ENCODE results near the gene PDXK.

The PDXK gene

DNA sequence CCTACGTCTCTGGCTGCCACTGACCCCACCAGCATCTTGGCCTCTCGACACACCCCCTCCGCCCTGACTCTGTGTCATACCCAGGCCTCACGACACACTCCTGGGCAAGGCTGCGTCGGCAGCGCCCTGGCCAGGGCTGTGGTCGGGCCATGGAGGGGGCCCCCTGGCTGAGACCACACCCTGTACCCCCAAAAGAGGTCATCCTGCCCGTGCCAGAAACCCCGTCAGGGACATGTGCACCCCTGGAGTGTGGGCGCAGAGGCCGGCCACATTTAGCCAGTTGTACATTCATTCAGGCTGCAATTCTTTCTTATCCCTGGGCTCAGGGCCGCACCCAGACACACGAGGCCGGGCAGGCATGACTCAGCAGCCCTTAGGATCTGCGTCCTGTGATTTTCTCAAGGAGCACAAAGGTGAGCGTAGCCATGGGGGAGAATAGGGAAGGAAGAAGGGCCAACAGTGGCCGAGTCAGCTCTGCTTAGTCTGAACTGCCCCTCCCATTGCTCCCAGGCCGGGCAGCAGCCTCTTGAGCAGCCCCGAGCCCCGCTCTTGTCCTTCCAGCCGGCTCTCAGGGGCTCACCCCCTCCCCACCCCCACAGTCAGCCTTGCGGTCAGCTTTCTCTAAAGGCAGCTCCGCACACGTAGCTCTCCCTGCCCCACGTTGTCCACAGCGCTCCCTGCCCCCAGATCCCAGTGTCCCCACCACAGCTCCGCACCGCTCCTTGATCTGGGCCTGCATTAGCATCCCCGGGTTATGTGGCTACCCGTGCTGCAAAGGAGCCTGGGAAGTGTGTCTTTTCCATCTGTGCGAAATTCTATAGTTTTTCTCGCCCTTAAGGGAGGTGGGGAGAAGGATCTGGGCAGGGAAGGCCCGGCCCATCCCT lies 49.3 kb downstream of the PDXK start:
- TF ChIP-seq, protein P1, sequence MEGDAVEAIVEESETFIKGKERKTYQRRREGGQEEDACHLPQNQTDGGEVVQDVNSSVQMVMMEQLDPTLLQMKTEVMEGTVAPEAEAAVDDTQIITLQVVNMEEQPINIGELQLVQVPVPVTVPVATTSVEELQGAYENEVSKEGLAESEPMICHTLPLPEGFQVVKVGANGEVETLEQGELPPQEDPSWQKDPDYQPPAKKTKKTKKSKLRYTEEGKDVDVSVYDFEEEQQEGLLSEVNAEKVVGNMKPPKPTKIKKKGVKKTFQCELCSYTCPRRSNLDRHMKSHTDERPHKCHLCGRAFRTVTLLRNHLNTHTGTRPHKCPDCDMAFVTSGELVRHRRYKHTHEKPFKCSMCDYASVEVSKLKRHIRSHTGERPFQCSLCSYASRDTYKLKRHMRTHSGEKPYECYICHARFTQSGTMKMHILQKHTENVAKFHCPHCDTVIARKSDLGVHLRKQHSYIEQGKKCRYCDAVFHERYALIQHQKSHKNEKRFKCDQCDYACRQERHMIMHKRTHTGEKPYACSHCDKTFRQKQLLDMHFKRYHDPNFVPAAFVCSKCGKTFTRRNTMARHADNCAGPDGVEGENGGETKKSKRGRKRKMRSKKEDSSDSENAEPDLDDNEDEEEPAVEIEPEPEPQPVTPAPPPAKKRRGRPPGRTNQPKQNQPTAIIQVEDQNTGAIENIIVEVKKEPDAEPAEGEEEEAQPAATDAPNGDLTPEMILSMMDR (IDR thresholded peaks at IDR 0.05) = no peak
- H3K27me3 ChIP-seq = peaks cover 18% of the 10 kb centered on the region
- no peaks in the 10 kb centered on the region for H3K9me3 ChIP-seq
- no peak overlapping the region for H3K27ac ChIP-seq
- H3K4me1 ChIP-seq (ENCODE audit: control insufficient read depth in 1 of 2, insufficient read depth in 1 of 2, low read depth in 1 of 2, low read length in 1 of 2) = peaks cover 7% of the 10 kb centered on the region in 2 experiments
- peaks cover 31% of the 10 kb centered on the region for H3K36me3 ChIP-seq
- no peak overlapping the region for H3K4me3 ChIP-seq (ENCODE audit: low read depth in 1 of 2, low read length in 1 of 2)

DNA sequence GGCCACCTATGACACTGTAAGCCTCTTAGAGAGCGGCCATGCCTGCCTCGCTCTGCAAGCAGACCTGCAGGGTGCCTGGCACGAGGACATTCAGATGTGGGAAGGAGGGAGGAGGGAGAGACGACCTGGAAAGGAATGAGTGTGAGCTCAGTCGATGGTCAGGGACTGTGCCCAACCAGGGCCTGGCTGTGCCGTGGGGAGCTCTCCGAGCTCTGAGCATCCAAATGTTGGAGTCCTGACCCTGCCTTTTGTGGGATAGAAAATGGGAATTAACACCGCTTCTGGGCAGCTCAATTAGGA lies 49.9 kb downstream of the PDXK start:
- Histone ChIP-seq H3K27ac (no peak overlapping the region), H3K4me1 (ENCODE audit: control insufficient read depth in 1 of 2, insufficient read depth in 1 of 2, low read depth in 1 of 2, low read length in 1 of 2) (peaks cover 7% of the 10 kb centered on the region in 2 experiments), H3K9me3 (no peaks in the 10 kb centered on the region), H3K27me3 (peaks cover 18% of the 10 kb centered on the region), H3K4me3 (ENCODE audit: low read depth in 1 of 2, low read length in 1 of 2) (no peak overlapping the region), H3K36me3 (peaks cover 31% of the 10 kb centered on the region)
- TF ChIP-seq, protein P1 (IDR thresholded peaks at IDR 0.05) = no peak

DNA sequence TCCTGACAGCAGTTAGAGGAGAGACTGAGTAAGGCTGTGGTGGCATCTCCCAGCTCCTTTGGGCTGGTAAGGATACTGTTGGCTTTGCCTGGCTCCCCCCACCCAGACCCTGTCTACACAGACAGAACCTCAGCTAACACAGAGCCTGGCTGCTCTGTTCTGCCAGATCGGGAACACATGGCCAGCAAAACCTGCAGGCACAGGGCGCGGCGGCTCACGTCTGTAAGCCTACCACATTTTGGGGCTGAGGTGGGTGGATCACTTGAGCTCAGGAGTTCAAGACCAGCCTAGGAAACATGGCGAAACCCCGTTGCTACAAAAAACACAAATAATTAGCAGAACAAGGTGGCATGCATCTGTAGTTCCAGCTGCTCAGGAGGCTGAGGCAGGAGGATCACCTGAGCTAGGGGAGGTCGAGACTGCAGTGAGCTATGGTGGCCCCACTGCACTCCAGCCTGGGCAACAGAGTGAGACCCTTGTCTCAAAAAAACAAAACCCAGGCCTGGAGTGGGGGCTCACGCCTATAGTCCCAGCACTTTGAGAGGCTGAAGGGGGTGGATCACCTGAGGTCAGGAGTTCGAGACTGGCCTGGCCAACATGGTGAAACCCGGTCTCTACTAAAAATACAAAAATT lies 50.5 kb downstream of the PDXK start:
- peaks cover 9 to 10% of the 10 kb centered on the region in 2 experiments for H3K4me1 ChIP-seq (ENCODE audit: control insufficient read depth in 1 of 2, insufficient read depth in 1 of 2, low read depth in 1 of 2, low read length in 1 of 2)
- no peak overlapping the region for H3K27ac ChIP-seq
- TF ChIP-seq, protein P1 (IDR thresholded peaks at IDR 0.05) = no peak

DNA sequence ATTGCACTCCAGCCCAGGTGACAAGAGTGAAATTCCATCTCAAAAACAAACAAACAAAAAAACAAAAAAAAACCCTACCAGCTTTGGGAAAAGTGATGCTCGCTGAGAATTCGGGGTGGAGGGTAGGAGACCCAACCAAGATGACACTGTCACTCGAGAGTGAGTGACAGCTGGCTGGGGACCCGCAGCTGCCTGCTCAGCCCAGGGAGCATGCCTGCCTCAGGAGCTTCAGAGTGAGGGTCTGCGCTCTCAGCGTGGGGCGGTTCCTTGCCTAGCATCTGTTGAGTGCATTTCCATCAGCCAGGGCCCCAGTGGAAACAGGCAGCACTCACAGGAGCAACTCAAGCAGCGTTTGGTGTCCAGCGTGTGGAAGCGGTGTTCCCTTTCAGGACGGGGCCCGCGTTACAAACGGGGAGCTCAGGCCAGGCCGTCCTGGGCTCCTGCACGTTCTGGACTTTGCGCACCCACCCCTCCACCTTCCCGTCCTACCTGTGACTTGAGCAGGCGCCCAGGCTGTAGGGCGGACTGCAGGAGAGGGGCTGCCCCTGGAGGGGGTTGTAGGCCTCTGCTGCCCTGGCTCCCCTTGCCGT lies 51.2 kb downstream of the PDXK start:
- Histone ChIP-seq H3K27ac (no peak overlapping the region), H3K9me3 (no peaks in the 10 kb centered on the region), H3K4me3 (ENCODE audit: low read depth in 1 of 2, low read length in 1 of 2) (no peak overlapping the region), H3K4me1 (ENCODE audit: control insufficient read depth in 1 of 2, insufficient read depth in 1 of 2, low read depth in 1 of 2, low read length in 1 of 2) (peaks cover 16 to 17% of the 10 kb centered on the region in 2 experiments), H3K36me3 (peaks cover 25% of the 10 kb centered on the region), H3K27me3 (peaks cover 18% of the 10 kb centered on the region)
- TF ChIP-seq, protein P1 (IDR thresholded peaks at IDR 0.05) = no peak

More for the DNA sequence above, 50.5 kb downstream of the PDXK start:
- Histone ChIP-seq H3K27me3 (peaks cover 18% of the 10 kb centered on the region), H3K36me3 (peaks cover 31% of the 10 kb centered on the region), H3K4me3 (ENCODE audit: low read depth in 1 of 2, low read length in 1 of 2) (no peak overlapping the region), H3K9me3 (no peaks in the 10 kb centered on the region)

DNA sequence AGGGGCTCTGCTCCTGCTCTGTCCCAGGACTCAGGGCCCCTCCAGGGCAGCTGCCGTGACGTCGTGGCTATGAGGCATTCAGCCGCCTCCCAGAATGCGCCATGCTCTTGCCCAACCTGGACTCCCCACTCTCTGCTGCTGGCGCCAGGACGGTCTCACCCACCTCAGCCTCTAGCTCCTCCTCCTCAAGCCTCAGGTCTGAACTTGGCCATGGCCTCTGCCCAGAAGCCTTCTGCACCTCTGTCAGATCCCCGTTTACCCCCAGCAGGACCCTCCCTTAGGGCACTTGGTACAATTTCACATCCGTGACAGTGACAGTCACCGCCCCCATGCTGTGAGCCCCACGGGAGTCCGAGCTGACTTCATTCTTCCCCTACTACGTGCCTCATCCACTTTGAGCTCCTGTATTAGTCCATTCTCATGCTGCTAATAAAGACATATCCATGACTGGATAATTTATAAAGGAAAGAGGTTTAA lies 52.3 kb downstream of the PDXK start:
- Histone ChIP-seq H3K4me3 (ENCODE audit: low read depth in 1 of 2, low read length in 1 of 2) (no peak overlapping the region), H3K36me3 (peaks cover 21% of the 10 kb centered on the region), H3K27me3 (peaks cover 18% of the 10 kb centered on the region), H3K4me1 (ENCODE audit: control insufficient read depth in 1 of 2, insufficient read depth in 1 of 2, low read depth in 1 of 2, low read length in 1 of 2) (peaks cover 24 to 25% of the 10 kb centered on the region in 2 experiments), H3K9me3 (no peaks in the 10 kb centered on the region), H3K27ac (no peak overlapping the region)
- TF ChIP-seq, protein P1 (IDR thresholded peaks at IDR 0.05) = no peak
